Activated effector memory CD4-positive, alpha-beta T cell treated with anti-CD3 and anti-CD28 coated beads, Interleukin-2, amount 50 U/mL, for 16 hours (primary cell): ENCODE measurements around the gene AADAT.
A peak's percentile ranks its signal among the peaks of the same experiment; 100 is the strongest.

Source experiments
- DNase-seq: peaks from one replicate; pipeline ENCODE4 v3.0.0-alpha.2; 2020

The AADAT gene

GRCh38 chr4:170027181-170027829 lies 62.5 kb downstream of the AADAT start:
- DNase-seq: peak; percentile 95

GRCh38 chr4:170026253-170027021 lies 63.3 kb downstream of the AADAT start, which contains the start of gene MFAP3L:
TSS of gene MFAP3L (minus strand) at chr4:170026395. CDS start at chr4:170005877, 20,518 bp downstream.
- DNase-seq: peak; percentile 94

- DNase-seq: peak; percentile 67
Observed at GRCh38 chr4:170025523-170026252, 64.1 kb downstream of the AADAT start.

- DNase-seq: no peak
Observed at GRCh38 chr4:170022211-170022610, 67.5 kb downstream of the AADAT start.

GRCh38 chr4:170017252-170017651 lies 72.5 kb downstream of the AADAT start:
- DNase-seq: no peak

GRCh38 chr4:170015285-170015684 lies 74.5 kb downstream of the AADAT start:
- DNase-seq: no peak

- no peak for DNase-seq
Observed at GRCh38 chr4:170014359-170015011, 75.3 kb downstream of the AADAT start.

- no peak for DNase-seq
Observed at GRCh38 chr4:170012629-170012958, 77.2 kb downstream of the AADAT start.

GRCh38 chr4:170011921-170012628 lies 77.7 kb downstream of the AADAT start:
- no peak for DNase-seq
